Nasal cavity respiratory epithelium epithelial cell of viscerocranial mucosa (primary cell): Measurements from ENCODE around the gene ARID3A. TPM values are rescaled to one million over a fixed set of nuclear protein-coding genes. Genes with fewer than 3 reads are reported as not detected.

Source experiments
- total RNA-seq: library from RNA; depleted of rRNA; stranded (reverse); fragments of >200 nt; gene quantifications from 2 replicates; pipeline ENCODE4 v1.2.3, GENCODE V29; 2014

The ARID3A gene, protein sequence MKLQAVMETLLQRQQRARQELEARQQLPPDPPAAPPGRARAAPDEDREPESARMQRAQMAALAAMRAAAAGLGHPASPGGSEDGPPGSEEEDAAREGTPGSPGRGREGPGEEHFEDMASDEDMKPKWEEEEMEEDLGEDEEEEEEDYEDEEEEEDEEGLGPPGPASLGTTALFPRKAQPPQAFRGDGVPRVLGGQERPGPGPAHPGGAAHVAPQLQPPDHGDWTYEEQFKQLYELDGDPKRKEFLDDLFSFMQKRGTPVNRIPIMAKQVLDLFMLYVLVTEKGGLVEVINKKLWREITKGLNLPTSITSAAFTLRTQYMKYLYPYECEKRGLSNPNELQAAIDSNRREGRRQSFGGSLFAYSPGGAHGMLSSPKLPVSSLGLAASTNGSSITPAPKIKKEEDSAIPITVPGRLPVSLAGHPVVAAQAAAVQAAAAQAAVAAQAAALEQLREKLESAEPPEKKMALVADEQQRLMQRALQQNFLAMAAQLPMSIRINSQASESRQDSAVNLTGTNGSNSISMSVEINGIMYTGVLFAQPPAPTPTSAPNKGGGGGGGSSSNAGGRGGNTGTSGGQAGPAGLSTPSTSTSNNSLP
- total RNA-seq = 12.0 and 12.4 TPM in 2 replicates

DNA sequence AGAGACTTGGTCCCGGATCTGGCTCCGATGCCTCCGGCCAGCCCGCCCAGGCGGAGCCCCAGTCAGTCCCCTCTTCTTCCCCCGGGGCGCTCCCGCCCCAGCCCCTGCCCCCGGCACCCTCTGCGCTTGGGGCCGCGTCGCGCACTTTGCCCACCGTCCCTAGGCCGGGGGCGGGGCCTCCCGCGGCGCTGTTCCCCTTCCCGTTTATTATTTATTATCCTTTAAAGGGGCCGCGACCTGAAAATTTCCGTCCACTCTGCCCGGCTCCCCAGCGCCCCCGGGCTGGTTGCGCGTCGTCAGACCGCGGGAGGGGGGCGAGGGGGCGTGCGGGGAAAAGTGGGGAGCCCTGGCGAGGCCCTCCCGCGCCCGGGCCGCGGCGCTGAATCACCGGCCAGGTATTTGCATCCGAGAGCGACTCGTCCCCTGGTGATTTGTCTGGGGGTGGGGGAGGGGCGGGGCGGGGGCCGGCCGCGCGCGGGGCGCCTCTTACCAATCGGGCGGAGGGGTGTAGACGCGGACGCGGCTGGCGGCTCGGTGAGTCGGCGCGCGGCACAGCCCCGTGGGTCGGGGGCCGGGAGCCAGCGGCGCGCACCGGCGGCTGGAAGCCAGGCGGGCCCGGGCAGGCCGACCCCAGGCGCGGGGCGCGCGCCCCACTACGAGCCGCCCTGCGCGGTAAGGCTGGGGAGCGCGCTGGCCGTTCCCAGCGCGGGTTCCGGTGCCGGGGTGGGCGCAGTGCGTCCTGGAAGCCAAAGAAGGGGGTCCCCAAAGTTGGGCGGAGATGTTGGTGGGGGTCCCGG is at the start of gene ARID3A:
ARID3A (plus strand) TSS at position 510 of the 797 bp plus-strand sequence. CDS start 3,494 bp downstream, outside the sequence.

DNA sequence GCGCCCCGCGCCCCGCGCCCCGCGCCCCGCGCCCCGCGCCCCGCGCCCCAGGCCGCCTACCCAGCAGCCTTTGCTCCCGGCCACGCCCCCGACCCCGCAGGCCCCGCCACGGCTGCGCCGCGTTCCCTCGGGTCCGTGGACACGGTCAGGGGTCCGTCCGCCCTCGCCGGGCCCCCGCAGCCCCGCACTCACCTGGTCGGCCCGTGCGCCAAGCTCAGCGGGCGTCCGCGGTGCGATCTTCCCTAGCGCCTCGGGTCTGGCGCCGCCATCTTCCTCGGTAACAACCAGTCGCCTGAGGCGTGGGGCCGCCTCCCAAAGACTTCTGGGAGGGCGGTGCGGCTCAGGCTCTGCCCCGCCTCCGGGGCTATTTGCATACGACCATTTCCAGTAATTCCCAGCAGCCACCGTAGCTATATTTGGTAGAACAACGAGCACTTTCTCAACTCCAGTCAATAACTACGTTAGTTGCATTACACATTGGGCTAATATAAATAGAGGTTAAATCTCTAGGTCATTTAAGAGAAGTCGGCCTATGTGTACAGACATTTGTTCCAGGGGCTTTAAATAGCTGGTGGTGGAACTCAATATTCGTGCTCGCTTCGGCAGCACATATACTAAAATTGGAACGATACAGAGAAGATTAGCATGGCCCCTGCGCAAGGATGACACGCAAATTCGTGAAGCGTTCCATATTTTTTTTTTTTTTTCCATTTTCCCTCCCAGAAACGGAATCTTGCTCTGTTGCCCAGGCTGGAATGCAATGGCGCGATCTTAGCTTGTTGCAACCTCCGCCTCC is 32.7 kb upstream of the ARID3A start, which contains the start of the genes MED16 and RNU6-9:
MED16 (minus strand) TSS at position 294 of the 796 bp plus-strand sequence. CDS start 2,056 bp downstream, outside the sequence.
RNU6-9 (plus strand) TSS at position 591 of the 796 bp plus-strand sequence.

DNA sequence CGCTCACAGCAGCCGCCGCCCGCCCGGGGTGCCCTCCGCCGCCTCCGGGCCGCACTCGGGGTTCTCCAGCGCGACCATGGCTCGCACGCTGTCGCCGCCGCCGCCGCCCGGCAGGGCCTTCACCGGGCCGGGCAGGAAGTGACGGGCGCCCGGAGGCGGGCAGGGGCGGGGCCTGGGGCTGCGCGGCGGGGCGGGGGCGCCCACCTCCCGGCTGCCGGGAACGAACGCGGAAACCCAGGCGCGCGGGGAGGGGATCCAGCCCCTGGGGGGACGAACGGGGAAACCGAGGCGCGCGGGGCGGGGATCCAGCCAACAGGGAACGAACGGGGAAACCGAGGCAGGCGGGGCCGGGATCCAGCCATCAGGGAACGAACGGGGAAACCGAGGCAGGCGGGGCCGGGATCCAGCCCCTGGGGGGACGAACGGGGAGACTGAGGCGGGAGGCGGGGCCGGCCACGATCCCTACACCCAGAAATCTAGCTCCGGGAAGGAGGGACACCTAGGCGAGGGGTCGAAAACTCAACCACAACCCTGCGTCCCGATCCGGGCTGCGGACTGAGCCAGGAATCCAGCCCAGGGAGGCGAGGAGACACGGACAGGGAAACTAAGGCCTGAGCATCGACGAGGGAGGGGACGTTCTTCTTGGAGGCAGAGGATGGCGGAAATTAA is 12.6 kb upstream of the ARID3A start, which contains the start of gene R3HDM4:
R3HDM4 (minus strand) TSS at position 140 of the 669 bp plus-strand sequence; CDS start at position 78, 62 bp downstream.

DNA sequence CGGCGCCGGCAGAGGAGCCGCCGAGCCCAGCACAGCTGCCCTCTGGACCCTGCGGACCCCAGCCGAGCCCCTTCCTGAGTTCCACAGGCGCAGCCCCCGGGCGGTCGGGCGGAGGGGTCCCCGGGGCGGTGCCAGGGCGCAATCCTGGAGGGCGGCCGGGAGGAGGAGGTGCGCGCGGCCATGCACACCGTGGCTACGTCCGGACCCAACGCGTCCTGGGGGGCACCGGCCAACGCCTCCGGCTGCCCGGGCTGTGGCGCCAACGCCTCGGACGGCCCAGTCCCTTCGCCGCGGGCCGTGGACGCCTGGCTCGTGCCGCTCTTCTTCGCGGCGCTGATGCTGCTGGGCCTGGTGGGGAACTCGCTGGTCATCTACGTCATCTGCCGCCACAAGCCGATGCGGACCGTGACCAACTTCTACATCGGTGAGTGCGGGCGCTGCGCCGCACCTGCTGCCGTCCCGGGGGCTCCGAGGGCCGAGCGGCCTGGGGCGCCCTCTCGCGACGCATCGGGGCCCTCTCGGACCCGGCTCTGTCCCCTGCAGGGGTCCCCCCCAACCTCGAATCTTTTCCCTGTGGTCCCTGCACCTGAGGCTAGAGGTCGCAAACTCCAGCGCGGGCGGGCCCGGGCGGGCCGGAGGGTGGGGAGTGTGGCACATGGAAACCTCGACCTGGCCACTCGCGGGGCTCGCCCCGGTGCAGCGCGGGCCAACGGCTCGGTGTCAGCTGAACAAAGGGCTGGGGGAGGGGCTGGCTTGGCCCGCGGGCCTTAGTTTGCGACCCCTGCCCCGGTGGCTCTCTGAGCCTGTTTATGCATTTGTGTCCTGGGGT is 8.3 kb upstream of the ARID3A start, which contains the start of gene KISS1R:
KISS1R (plus strand) TSS at position 11 of the 829 bp plus-strand sequence; CDS start at position 181, 170 bp downstream.

DNA sequence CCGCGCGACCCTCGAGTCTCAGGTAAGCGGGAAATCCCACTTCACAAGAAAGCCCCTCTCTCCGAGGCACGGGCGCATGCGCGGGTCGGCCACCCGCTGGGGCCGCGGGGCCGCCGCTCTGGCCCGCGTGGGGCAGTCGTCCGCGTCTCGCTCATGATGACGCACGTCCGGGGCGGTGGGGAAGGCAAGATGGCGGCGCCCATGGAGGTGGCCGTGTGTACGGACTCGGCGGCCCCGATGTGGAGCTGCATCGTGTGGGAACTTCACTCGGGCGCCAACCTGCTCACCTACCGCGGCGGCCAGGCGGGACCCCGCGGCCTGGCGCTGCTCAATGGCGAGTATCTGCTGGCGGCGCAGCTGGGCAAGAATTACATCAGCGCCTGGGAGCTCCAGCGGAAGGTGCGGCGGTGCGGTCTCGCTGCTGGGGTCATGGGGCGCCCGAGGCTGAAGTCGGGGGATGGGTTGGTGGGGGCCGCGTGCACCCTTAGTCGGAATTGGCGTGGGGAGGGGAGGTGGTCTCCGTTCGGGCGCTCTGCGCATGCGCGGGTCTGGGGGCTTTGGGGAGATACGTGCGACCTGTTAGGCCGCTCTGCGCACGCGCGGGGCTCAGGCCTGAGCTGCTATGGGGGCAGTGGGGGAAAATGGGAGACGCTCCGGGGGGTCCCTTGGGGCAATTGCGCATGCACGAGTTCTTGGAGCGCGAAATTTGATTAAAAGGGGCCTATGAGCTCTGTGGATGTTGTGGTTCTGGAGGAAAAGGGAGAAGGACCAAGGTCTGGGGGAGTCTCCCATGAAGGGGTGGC is 58.5 kb downstream of the ARID3A start, which contains the start of gene WDR18:
WDR18 (plus strand) TSS at position 181 of the 803 bp plus-strand sequence; CDS start at position 190, 9 bp downstream.

DNA sequence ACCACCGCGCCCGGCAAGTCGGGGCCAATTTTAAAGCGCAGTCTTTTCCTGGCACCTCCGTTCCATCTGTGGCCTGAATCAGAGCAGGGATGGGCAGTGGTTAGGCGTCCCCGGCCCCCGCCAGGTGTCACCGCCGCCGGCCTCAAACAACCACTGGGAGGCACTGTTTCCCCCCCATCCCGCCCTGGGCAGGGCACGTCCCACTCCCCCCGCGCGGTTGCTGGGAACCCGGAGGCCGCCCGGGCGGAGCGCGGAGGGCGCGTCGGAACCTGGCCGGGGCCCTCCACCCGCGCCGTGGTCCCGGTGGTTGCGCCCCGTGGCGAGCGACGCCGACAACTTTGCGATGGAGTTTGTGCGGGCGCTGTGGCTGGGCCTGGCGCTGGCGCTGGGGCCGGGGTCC is 74.3 kb downstream of the ARID3A start, which contains the start of gene GRIN3B:
GRIN3B (plus strand) TSS at position 325 of the 400 bp plus-strand sequence; CDS start at position 344, 19 bp downstream.

DNA sequence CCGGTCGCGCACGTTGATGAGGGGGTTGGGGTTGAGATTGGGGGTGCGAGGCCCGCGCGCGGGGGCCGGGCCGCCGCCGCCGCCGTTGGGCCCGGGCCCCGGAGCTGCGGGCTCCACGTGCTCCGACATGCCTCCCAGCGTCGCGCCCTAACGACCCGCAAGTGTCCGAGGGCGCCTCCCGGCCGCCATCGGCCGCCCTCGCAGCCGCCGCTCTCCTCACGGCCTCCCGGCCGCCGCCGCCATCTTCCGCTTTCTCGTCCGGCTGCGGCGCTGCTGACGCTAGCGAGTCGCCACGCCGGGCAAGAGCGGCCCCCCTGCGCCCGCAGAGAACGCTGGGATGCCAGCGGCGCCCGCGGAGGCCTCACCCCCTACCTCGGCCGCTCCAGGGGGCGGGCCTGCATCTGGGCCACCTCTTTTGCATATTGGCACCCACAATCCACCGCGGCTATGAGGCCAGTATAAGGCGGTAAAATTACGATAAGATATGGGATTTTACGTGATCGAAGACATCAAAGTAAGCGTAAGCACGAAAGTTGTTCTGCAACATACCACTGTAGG is 95.1 kb downstream of the ARID3A start, which contains the start of gene TMEM259:
TMEM259 (minus strand) TSS at position 256 of the 558 bp plus-strand sequence; CDS start at position 129, 127 bp downstream.

Other genes with a start within 250 kb of the ARID3A start
- gene FSTL3, start 249.6 kb upstream of the ARID3A start, total RNA-seq = 96.0 and 177 TPM in 2 replicates
- not detected in 2 replicates for gene PRSS57, start 230.6 kb upstream of the ARID3A start, total RNA-seq
- gene PALM, start 217.1 kb upstream of the ARID3A start, total RNA-seq = 0.34 and 23.0 TPM in 2 replicates
- 55.5 and 95.0 TPM in 2 replicates for gene MISP, start 174.9 kb upstream of the ARID3A start, total RNA-seq
- gene PTBP1, start 128.6 kb upstream of the ARID3A start, total RNA-seq = 120 and 273 TPM in 2 replicates
- gene PLPPR3, start 104.1 kb upstream of the ARID3A start, total RNA-seq = under 0.01 and 0.28 TPM in 2 replicates
- not detected in 2 replicates for gene AZU1, start 98.2 kb upstream of the ARID3A start, total RNA-seq
- not detected in 2 replicates for gene PRTN3, start 85.0 kb upstream of the ARID3A start, total RNA-seq
- gene ELANE, start 73.7 kb upstream of the ARID3A start, total RNA-seq = 0.07 TPM in 1 of 2 replicates, not detected in the other
- 4.4 and 6.4 TPM in 2 replicates for gene CFD, start 66.4 kb upstream of the ARID3A start, total RNA-seq
- gene MED16, start 32.8 kb upstream of the ARID3A start, total RNA-seq = 19.5 and 32.9 TPM in 2 replicates
- not detected in 2 replicates for gene RNU6-9, start 32.6 kb upstream of the ARID3A start, total RNA-seq
- 40.5 and 46.1 TPM in 2 replicates for gene R3HDM4, start 12.8 kb upstream of the ARID3A start, total RNA-seq
- gene KISS1R, start 8.7 kb upstream of the ARID3A start, total RNA-seq = under 0.01 and 0.07 TPM in 2 replicates
- gene WDR18, start 58.3 kb downstream of the ARID3A start, total RNA-seq = 61.9 and 65.2 TPM in 2 replicates
- 1.4 and 2.1 TPM in 2 replicates for gene GRIN3B, start 74.4 kb downstream of the ARID3A start, total RNA-seq
- 74.5 and 108 TPM in 2 replicates for gene TMEM259, start 95.1 kb downstream of the ARID3A start, total RNA-seq
- gene RNU6-2, start 95.5 kb downstream of the ARID3A start, total RNA-seq = not detected in 2 replicates
- gene CNN2, start 100.6 kb downstream of the ARID3A start, total RNA-seq = 143 and 272 TPM in 2 replicates
- gene ABCA7, start 114.1 kb downstream of the ARID3A start, total RNA-seq = 15.1 and 16.1 TPM in 2 replicates
- gene ARHGAP45, start 141.1 kb downstream of the ARID3A start, total RNA-seq = 4.6 and 4.8 TPM in 2 replicates
- gene POLR2E, start 169.3 kb downstream of the ARID3A start, total RNA-seq = 53.0 and 84.9 TPM in 2 replicates
- gene GPX4, start 178.0 kb downstream of the ARID3A start, total RNA-seq = 220 and 224 TPM in 2 replicates
- 23.2 and 120 TPM in 2 replicates for gene SBNO2, start 248.2 kb downstream of the ARID3A start, total RNA-seq